ENCODE measurements around the gene BBS4.

DNA sequence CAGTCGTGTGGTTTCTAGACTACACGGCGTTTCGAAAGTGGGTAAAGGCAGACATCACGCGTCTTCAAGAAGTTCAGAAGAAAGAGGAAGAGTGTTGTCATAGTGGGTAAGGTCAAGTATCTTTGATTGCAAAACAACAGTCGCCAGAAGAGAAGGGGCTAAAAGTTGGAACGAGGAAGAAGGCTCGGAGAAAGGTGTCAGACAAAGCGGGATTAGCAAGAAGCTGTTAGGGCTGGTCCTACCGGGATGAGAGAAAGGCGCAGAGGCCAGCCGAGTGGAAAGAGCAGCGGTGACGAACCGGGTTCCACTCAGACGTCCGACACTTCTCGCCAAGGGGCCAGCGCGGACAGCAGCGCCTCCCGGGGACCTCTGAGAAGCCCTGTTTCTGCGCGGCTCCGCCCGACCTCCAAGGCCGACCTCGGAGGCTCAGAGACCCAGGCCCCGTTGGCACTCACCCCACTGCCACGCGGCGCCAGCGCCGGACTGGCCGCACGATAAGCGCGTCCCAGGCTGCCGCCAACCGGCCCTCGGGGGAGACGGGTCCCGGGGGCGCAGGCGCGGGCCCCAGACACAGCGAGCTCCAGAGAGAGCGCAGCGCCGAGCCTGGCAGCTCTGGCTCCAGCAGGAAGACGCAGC is 97.1 kb downstream of the BBS4 start:
- TF ChIP-seq, protein P1, sequence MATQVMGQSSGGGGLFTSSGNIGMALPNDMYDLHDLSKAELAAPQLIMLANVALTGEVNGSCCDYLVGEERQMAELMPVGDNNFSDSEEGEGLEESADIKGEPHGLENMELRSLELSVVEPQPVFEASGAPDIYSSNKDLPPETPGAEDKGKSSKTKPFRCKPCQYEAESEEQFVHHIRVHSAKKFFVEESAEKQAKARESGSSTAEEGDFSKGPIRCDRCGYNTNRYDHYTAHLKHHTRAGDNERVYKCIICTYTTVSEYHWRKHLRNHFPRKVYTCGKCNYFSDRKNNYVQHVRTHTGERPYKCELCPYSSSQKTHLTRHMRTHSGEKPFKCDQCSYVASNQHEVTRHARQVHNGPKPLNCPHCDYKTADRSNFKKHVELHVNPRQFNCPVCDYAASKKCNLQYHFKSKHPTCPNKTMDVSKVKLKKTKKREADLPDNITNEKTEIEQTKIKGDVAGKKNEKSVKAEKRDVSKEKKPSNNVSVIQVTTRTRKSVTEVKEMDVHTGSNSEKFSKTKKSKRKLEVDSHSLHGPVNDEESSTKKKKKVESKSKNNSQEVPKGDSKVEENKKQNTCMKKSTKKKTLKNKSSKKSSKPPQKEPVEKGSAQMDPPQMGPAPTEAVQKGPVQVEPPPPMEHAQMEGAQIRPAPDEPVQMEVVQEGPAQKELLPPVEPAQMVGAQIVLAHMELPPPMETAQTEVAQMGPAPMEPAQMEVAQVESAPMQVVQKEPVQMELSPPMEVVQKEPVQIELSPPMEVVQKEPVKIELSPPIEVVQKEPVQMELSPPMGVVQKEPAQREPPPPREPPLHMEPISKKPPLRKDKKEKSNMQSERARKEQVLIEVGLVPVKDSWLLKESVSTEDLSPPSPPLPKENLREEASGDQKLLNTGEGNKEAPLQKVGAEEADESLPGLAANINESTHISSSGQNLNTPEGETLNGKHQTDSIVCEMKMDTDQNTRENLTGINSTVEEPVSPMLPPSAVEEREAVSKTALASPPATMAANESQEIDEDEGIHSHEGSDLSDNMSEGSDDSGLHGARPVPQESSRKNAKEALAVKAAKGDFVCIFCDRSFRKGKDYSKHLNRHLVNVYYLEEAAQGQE (IDR thresholded peaks at IDR 0.05; ENCODE audit: insufficient read depth in 1 of 2, low read depth in 2 of 2, low read length in 2 of 2), result no peak
- TF ChIP-seq POLR2AphosphoS5 (IDR thresholded peaks at IDR 0.05; ENCODE audit: low read depth, low read length), result no peak
- TF ChIP-seq TAF1 (IDR thresholded peaks at IDR 0.05; ENCODE audit: borderline replicate concordance, insufficient read depth, low read length), result no peak
